Lung microvascular endothelial cell (primary cell): ENCODE measurements around the gene TDRD10. TPM values are rescaled to one million over a fixed set of nuclear protein-coding genes. Genes with fewer than 3 reads are reported as not detected.
"Not testable (repeated sequence)": the region's sequence is repeated elsewhere in the genome, so short reads cannot be mapped to it uniquely, and the experiment has no call there.

Source experiments
- DNase-seq, 2 donors: peaks; one replicate each; pipeline versions ENCODE4 v3.0.0 to v3.0.0-alpha.2; 2010; ENCODE audit warnings: low read depth in 2 of 2
- total RNA-seq: library from RNA; depleted of rRNA; stranded (reverse); fragments of >200 nt; gene quantifications from 2 replicates; pipeline ENCODE4 v1.2.1, GENCODE V29; 2014

Gene TDRD10
- total RNA-seq, 1 donor from 2014 or later = 5.0 TPM

- DNase-seq = peak; percentile 86 to 87
These were observed 22.1 kb upstream of the TDRD10 start for GRCh38 chr1:154479764-154480421.

GRCh38 chr1:154481053-154481452 is 21.0 kb upstream of the TDRD10 start:
- no peak for DNase-seq

GRCh38 chr1:154483941-154484803 is 17.8 kb upstream of the TDRD10 start:
- peak; percentile 44 to 81 for DNase-seq

- peak; percentile 97 to 99 for DNase-seq
These were observed 16.9 kb upstream of the TDRD10 start for GRCh38 chr1:154485106-154485505.

- peak in 1 of 2 donors; percentile 57 for DNase-seq
These were observed 16.0 kb upstream of the TDRD10 start for GRCh38 chr1:154485910-154486496.

- not testable (repeated sequence) for DNase-seq
These were observed 15.3 kb upstream of the TDRD10 start for GRCh38 chr1:154486756-154487155.

GRCh38 chr1:154488922-154489321 is 13.1 kb upstream of the TDRD10 start:
- DNase-seq = no peak

- DNase-seq = no peak
These were observed 12.2 kb upstream of the TDRD10 start for GRCh38 chr1:154489695-154490274.

- DNase-seq = peak; percentile 48 to 80
These were observed 11.7 kb upstream of the TDRD10 start for GRCh38 chr1:154490317-154490716.

- no peak for DNase-seq
These were observed 9.9 kb upstream of the TDRD10 start for GRCh38 chr1:154492115-154492514.

GRCh38 chr1:154493276-154493675 is 8.7 kb upstream of the TDRD10 start:
- peak; percentile 87 to 92 for DNase-seq

- peak; percentile 35 to 55 for DNase-seq
These were observed 6.3 kb upstream of the TDRD10 start for GRCh38 chr1:154495496-154496273.

- no peak for DNase-seq
These were observed 5.6 kb upstream of the TDRD10 start for GRCh38 chr1:154496383-154496782.

GRCh38 chr1:154497026-154497806 is 4.8 kb upstream of the TDRD10 start:
- peak; percentile 47 to 89 for DNase-seq

GRCh38 chr1:154499446-154499845 is 2.6 kb upstream of the TDRD10 start:
- peak in 1 of 2 donors; percentile 56 for DNase-seq

- peak in 1 of 2 donors; percentile 36 for DNase-seq
These were observed 1.5 kb upstream of the TDRD10 start for GRCh38 chr1:154500533-154500932.

GRCh38 chr1:154501423-154502065 is 475 bp upstream of the TDRD10 start:
- peak; percentile 50 for DNase-seq

- peak in 1 of 2 donors; percentile 60 for DNase-seq
These were observed 711 bp downstream of the TDRD10 start for GRCh38 chr1:154502744-154503115.

- no peak for DNase-seq
These were observed 1.9 kb downstream of the TDRD10 start for GRCh38 chr1:154503898-154504297.

GRCh38 chr1:154512760-154513159 is 10.7 kb downstream of the TDRD10 start:
- DNase-seq = no peak
